Measurements from ENCODE around the gene CLDN11. TPM values are rescaled to one million over a fixed set of nuclear protein-coding genes. Genes with fewer than 3 reads are reported as not detected.

CLDN11 gene
- total RNA-seq, 1 donor from 2014 or later = 86.8 TPM

GRCh38 chr3:170414202-170414663 is 4.4 kb upstream of the CLDN11 start:
- Mint-ChIP-seq H3K9me3 (peaks cover 6% of the 10 kb centered on the region), H3K27me3 (peaks cover 20% of the 10 kb centered on the region), H3K36me3 (peaks cover 3% of the 10 kb centered on the region), H3K27ac (no peak overlapping the region), H3K4me1 (ENCODE audit: unreplicated experiment) (peaks cover 29% of the 10 kb centered on the region), H3K4me3 (peak overlapping the region; percentile 5)
- DNase-seq (ENCODE audit: extremely low spot score, unreplicated experiment) = no peak
- peak; percentile 95 for TF ChIP-seq CTCF (conservative IDR thresholded peaks at IDR 0.05)

GRCh38 chr3:170417090-170417489 is 1.6 kb upstream of the CLDN11 start:
- Mint-ChIP-seq H3K36me3 (peaks cover 12% of the 10 kb centered on the region), H3K4me3 (peak overlapping the region; percentile 89), H3K4me1 (ENCODE audit: unreplicated experiment) (peaks cover 39% of the 10 kb centered on the region), H3K9me3 (peaks cover 6% of the 10 kb centered on the region), H3K27me3 (peaks cover 31% of the 10 kb centered on the region), H3K27ac (no peak overlapping the region)
- no peak for TF ChIP-seq CTCF (conservative IDR thresholded peaks at IDR 0.05)
- DNase-seq (ENCODE audit: extremely low spot score, unreplicated experiment) = no peak

GRCh38 chr3:170419557-170420087 is 954 bp downstream of the CLDN11 start:
- Mint-ChIP-seq H3K4me3 (peak overlapping the region; percentile 86), H3K27ac (no peak overlapping the region), H3K4me1 (ENCODE audit: unreplicated experiment) (peaks cover 31% of the 10 kb centered on the region), H3K36me3 (peaks cover 12% of the 10 kb centered on the region), H3K27me3 (peaks cover 31% of the 10 kb centered on the region), H3K9me3 (peaks cover 6% of the 10 kb centered on the region)
- DNase-seq (ENCODE audit: extremely low spot score, unreplicated experiment) = no peak
- no peak for TF ChIP-seq CTCF (conservative IDR thresholded peaks at IDR 0.05)

- H3K27me3 Mint-ChIP-seq = peaks cover 31% of the 10 kb centered on the region
- H3K4me3 Mint-ChIP-seq = peak overlapping the region; percentile 86
- peaks cover 6% of the 10 kb centered on the region for H3K9me3 Mint-ChIP-seq
- peak overlapping the region; percentile 14 for H3K27ac Mint-ChIP-seq
- peaks cover 12% of the 10 kb centered on the region for H3K36me3 Mint-ChIP-seq
- no peak for DNase-seq (ENCODE audit: extremely low spot score, unreplicated experiment)
- peaks cover 34% of the 10 kb centered on the region for H3K4me1 Mint-ChIP-seq (ENCODE audit: unreplicated experiment)
- no peak for TF ChIP-seq CTCF (conservative IDR thresholded peaks at IDR 0.05)
These were observed 1.7 kb downstream of the CLDN11 start for GRCh38 chr3:170420307-170420821.

- H3K36me3 Mint-ChIP-seq = peaks cover 12% of the 10 kb centered on the region
- H3K4me1 Mint-ChIP-seq (ENCODE audit: unreplicated experiment) = peaks cover 42% of the 10 kb centered on the region
These were observed 2.5 kb downstream of the CLDN11 start for GRCh38 chr3:170421111-170421641.

More at GRCh38 chr3:170421111-170421641, 2.5 kb downstream of the CLDN11 start:
- no peak for TF ChIP-seq CTCF (conservative IDR thresholded peaks at IDR 0.05)
- peak overlapping the region; percentile 86 for H3K4me3 Mint-ChIP-seq
- peaks cover 29% of the 10 kb centered on the region for H3K27me3 Mint-ChIP-seq
- DNase-seq (ENCODE audit: extremely low spot score, unreplicated experiment) = no peak
- H3K27ac Mint-ChIP-seq = no peak overlapping the region
- H3K9me3 Mint-ChIP-seq = peaks cover 6% of the 10 kb centered on the region
